HEK293 (cell line): ENCODE results near the gene GPRC5D.

Experiments used
- CTCF ChIA-PET: fragments of 350-600 bp; formaldehyde crosslinking; extraction: SDS; loops from one replicate; lab custom pipeline; 2021; ENCODE audit warnings: antibody characterized with exemption; lab: Yijun Ruan, JAX
- POLR2A ChIA-PET: fragments of 300-600 bp; formaldehyde crosslinking; extraction: SDS; loops from one replicate; lab custom pipeline; 2020; ENCODE audit warnings: antibody characterized with exemption, inconsistent platforms; lab: Yijun Ruan, JAX
- H3K27ac ChIP-seq: fragments of 200-500 bp; sonication (Bioruptor generic); 2 replicates; pipeline ENCODE4 v1.5.1; 2014; ENCODE audit warnings: low read depth, low read length, control low read depth, inconsistent platforms; ENCODE audit errors: extremely low read depth
- H3K36me3 ChIP-seq, 2 experiments: fragments of 200-500 bp in 1 of 2; sonication (Bioruptor generic) in 1 of 2; 1 replicate in 1 of 2; 2 replicates in 1 of 2; pipeline ENCODE4 v1.5.1; 2014 to 2017; ENCODE audit warnings: inconsistent platforms in 2 of 2, low read length in 2 of 2; ENCODE audit not compliant: control insufficient read depth in 2 of 2, insufficient read depth in 1 of 2
- H3K4me1 ChIP-seq: fragments of 200-500 bp; sonication (Bioruptor generic); 2 replicates; pipeline ENCODE4 v1.5.1; 2014; ENCODE audit warnings: mild to moderate bottlenecking, low read length, inconsistent platforms; ENCODE audit not compliant: control insufficient read depth, insufficient read depth
- H3K4me3 ChIP-seq: 2 replicates; pipeline ENCODE4 v1.5.1; 2011; ENCODE audit warnings: low read depth, mild to moderate bottlenecking, control low read depth, low read length, moderate library complexity
- H3K9me3 ChIP-seq: fragments of 200-500 bp; sonication (Bioruptor generic); 2 replicates; pipeline ENCODE4 v1.5.1; 2014; ENCODE audit warnings: low read depth, low read length, inconsistent platforms; ENCODE audit not compliant: control insufficient read depth, insufficient read depth
- AEBP2 ChIP-seq: fragments of 450-650 bp; formaldehyde crosslinking; IDR thresholded peaks from 2 replicates; pipeline ENCODE4 v1.5.1; 2016; ENCODE audit warnings: missing biosample characterization, missing genetic modification characterization, borderline replicate concordance
- FEZF1 ChIP-seq: fragments of 450-650 bp; formaldehyde crosslinking; IDR thresholded peaks from 2 replicates; pipeline ENCODE4 v1.5.1; 2016; ENCODE audit warnings: missing biosample characterization, missing genetic modification characterization
- IKZF3 ChIP-seq: fragments of 450-650 bp; IDR thresholded peaks from 2 replicates; pipeline ENCODE4 v1.5.0; 2018; ENCODE audit warnings: missing biosample characterization, mild to moderate bottlenecking, missing genetic modification characterization, moderate library complexity
- KLF16 ChIP-seq: fragments of 450-650 bp; formaldehyde crosslinking; IDR thresholded peaks from 2 replicates; pipeline ENCODE4 v1.5.1; 2017; ENCODE audit warnings: missing biosample characterization, missing genetic modification characterization
- KLF8 ChIP-seq: fragments of 450-650 bp; formaldehyde crosslinking; IDR thresholded peaks from 2 replicates; pipeline ENCODE4 v1.5.1; 2016; ENCODE audit warnings: missing biosample characterization, missing genetic modification characterization
- KLF9 ChIP-seq: fragments of 450-650 bp; formaldehyde crosslinking; IDR thresholded peaks from 2 replicates; pipeline ENCODE4 v1.5.1; 2016; ENCODE audit warnings: missing biosample characterization, missing genetic modification characterization, low read depth
- SCRT2 ChIP-seq: fragments of 450-650 bp; formaldehyde crosslinking; IDR thresholded peaks from 2 replicates; pipeline ENCODE4 v1.5.1; 2016; ENCODE audit warnings: missing biosample characterization, missing genetic modification characterization
- SP3 ChIP-seq: fragments of 450-650 bp; formaldehyde crosslinking; IDR thresholded peaks from 2 replicates; pipeline ENCODE4 v1.5.1; 2016; ENCODE audit warnings: missing biosample characterization, missing genetic modification characterization
- ZIC2 ChIP-seq: fragments of 450-650 bp; formaldehyde crosslinking; IDR thresholded peaks from 2 replicates; pipeline ENCODE4 v1.5.1; 2016; ENCODE audit warnings: missing biosample characterization, missing genetic modification characterization
- ZNF133 ChIP-seq: fragments of 450-650 bp; formaldehyde crosslinking; IDR thresholded peaks from 2 replicates; pipeline ENCODE4 v1.5.1; 2016; ENCODE audit warnings: missing biosample characterization, missing genetic modification characterization
- ZNF148 ChIP-seq: fragments of 450-650 bp; formaldehyde crosslinking; IDR thresholded peaks from 2 replicates; pipeline ENCODE4 v1.5.0; 2017; ENCODE audit warnings: missing biosample characterization, missing genetic modification characterization, borderline replicate concordance
- ZNF16 ChIP-seq: fragments of 450-650 bp; formaldehyde crosslinking; IDR thresholded peaks from 2 replicates; pipeline ENCODE4 v1.5.1; 2016; ENCODE audit warnings: low read depth, missing biosample characterization, missing genetic modification characterization
- ZNF169 ChIP-seq: fragments of 450-650 bp; formaldehyde crosslinking; IDR thresholded peaks from 2 replicates; pipeline ENCODE4 v1.5.1; 2016; ENCODE audit warnings: missing biosample characterization, missing genetic modification characterization
- ZNF211 ChIP-seq: fragments of 450-650 bp; formaldehyde crosslinking; IDR thresholded peaks from 2 replicates; pipeline ENCODE4 v1.5.1; 2016; ENCODE audit warnings: low read depth, missing biosample characterization, missing genetic modification characterization
- ZNF24 ChIP-seq: fragments of 450-650 bp; formaldehyde crosslinking; IDR thresholded peaks from 2 replicates; pipeline ENCODE4 v1.5.1; 2016; ENCODE audit warnings: missing biosample characterization, missing genetic modification characterization
- ZNF324 ChIP-seq: fragments of 450-650 bp; formaldehyde crosslinking; IDR thresholded peaks from 2 replicates; pipeline ENCODE4 v1.5.1; 2016; ENCODE audit warnings: missing biosample characterization, missing genetic modification characterization
- ZNF561 ChIP-seq: fragments of 450-650 bp; IDR thresholded peaks from 2 replicates; pipeline ENCODE4 v1.5.1; 2018; ENCODE audit warnings: missing biosample characterization, missing genetic modification characterization, borderline replicate concordance
- ZNF585B ChIP-seq: fragments of 450-650 bp; formaldehyde crosslinking; IDR thresholded peaks from 2 replicates; pipeline ENCODE4 v1.5.1; 2016; ENCODE audit warnings: missing biosample characterization, missing genetic modification characterization
- TF ChIP-seq, protein P1 (sequence below): fragments of 450-650 bp; formaldehyde crosslinking; IDR thresholded peaks from 2 replicates; pipeline ENCODE4 v1.5.1; 2017; ENCODE audit warnings: missing biosample characterization, missing genetic modification characterization
- TF ChIP-seq, protein P2 (sequence below): fragments of 450-650 bp; formaldehyde crosslinking; IDR thresholded peaks from 2 replicates; pipeline ENCODE4 v1.5.1; 2016; ENCODE audit warnings: missing biosample characterization, missing genetic modification characterization

The GPRC5D gene

GRCh38 chr12:12947902-12948301, 4.1 kb downstream of the GPRC5D start:
- Histone ChIP-seq H3K36me3 (no peaks in the 10 kb centered on the region), H3K9me3 (no peaks in the 10 kb centered on the region), H3K27ac (no peak overlapping the region), H3K4me3 (no peak overlapping the region), H3K4me1 (no peaks in the 10 kb centered on the region)
- CTCF ChIA-PET, result interaction anchor here (0.6 kb wide), 1 partner anchor 227 kb away, joined by 3 read pairs; no protein-coding TSS in a partner anchor
- TF ChIP-seq ZNF169 (no peak), ZIC2 (tag by site-specific recombination) (no peak), ZNF324 (tag by site-specific recombination) (no peak), ZNF211 (tag by site-specific recombination) (no peak), AEBP2 (tag by site-specific recombination) (no peak), ZNF16 (tag by site-specific recombination) (no peak), ZNF148 (tag by site-specific recombination) (no peak), KLF16 (tag by site-specific recombination) (no peak), IKZF3 (no peak)
- POLR2A ChIA-PET, result no interaction called here

DNA sequence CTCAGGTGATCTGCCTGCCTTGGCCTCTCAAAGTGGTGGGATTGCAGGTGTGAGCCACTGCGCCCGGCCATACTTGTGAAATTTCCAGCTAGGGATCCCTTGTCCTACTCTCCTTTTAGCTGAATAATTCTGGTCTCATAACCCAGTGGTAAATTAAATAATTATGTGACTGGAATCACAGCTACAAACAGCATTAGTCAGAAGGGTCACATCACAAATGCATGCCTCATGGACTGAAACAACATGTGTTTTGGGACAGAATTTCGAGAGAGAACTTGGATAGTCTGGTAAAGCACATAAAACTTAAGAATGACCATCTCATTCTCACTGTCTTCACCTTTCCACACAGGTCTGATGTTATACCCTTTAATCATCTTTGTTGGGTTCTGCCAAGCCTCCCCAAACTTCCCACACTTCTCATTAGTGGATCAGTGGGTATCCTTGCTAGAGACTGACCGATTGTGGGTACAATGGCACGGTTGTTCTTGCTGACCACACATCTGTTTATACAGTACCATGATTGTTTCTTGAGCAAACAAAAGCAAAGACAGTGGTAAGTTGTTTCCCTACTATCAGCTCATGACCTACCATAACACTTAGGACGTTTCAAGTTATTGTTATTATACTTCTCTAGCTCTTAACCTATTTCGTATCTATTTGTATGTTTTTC, 5.1 kb downstream of the GPRC5D start:
- Histone ChIP-seq H3K36me3 (no peaks in the 10 kb centered on the region), H3K27ac (no peak overlapping the region), H3K9me3 (no peaks in the 10 kb centered on the region), H3K4me3 (no peak overlapping the region), H3K4me1 (no peaks in the 10 kb centered on the region)
- TF ChIP-seq, protein P1, sequence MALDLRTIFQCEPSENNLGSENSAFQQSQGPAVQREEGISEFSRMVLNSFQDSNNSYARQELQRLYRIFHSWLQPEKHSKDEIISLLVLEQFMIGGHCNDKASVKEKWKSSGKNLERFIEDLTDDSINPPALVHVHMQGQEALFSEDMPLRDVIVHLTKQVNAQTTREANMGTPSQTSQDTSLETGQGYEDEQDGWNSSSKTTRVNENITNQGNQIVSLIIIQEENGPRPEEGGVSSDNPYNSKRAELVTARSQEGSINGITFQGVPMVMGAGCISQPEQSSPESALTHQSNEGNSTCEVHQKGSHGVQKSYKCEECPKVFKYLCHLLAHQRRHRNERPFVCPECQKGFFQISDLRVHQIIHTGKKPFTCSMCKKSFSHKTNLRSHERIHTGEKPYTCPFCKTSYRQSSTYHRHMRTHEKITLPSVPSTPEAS (tag by site-specific recombination), result no peak
- POLR2A ChIA-PET, result no interaction called here
- CTCF ChIA-PET, result no interaction called here

DNA sequence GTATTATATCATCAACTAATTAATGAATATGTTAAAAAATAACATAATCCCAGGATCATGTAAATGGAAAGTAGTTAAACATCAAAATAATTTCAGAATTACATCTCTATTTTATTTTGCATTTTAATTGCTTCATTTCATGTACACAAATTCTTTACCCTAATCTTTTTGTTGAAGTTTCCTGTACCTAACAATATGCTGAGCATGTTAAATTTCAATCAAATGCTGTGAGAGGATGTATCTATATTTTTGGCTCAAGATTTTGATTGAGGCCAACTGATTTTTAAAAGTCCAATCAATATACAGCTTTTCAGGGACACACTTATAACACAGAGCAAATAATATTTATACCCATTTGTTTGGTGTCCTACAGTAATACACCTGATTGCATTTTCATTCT, 6.4 kb downstream of the GPRC5D start:
- no peaks in the 10 kb centered on the region for H3K9me3 ChIP-seq
- no peak overlapping the region for H3K4me3 ChIP-seq
- no peaks in the 10 kb centered on the region for H3K36me3 ChIP-seq
- ChIA-PET POLR2A (no interaction called here), CTCF (interaction anchor here (0.7 kb wide), 1 partner anchor 45 kb away, joined by 3 read pairs; no protein-coding TSS in a partner anchor)
- TF ChIP-seq KLF8 (tag by site-specific recombination) (no peak), ZNF133 (tag by site-specific recombination) (no peak), SP3 (tag by site-specific recombination) (no peak), ZNF24 (tag by site-specific recombination) (no peak), ZNF585B (no peak), SCRT2 (tag by site-specific recombination) (no peak), KLF9 (tag by site-specific recombination) (no peak), FEZF1 (tag by site-specific recombination) (no peak), ZNF561 (tag by site-specific recombination) (no peak)
- TF ChIP-seq, protein P2, sequence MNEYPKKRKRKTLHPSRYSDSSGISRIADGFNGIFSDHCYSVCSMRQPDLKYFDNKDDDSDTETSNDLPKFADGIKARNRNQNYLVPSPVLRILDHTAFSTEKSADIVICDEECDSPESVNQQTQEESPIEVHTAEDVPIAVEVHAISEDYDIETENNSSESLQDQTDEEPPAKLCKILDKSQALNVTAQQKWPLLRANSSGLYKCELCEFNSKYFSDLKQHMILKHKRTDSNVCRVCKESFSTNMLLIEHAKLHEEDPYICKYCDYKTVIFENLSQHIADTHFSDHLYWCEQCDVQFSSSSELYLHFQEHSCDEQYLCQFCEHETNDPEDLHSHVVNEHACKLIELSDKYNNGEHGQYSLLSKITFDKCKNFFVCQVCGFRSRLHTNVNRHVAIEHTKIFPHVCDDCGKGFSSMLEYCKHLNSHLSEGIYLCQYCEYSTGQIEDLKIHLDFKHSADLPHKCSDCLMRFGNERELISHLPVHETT (tag by site-specific recombination), result no peak
- no peak overlapping the region for H3K27ac ChIP-seq
- H3K4me1 ChIP-seq, result no peaks in the 10 kb centered on the region
